H1 (cell line): ENCODE measurements around the gene HACD3. TPM values are rescaled to one million over a fixed set of nuclear protein-coding genes. Genes with fewer than 3 reads are reported as not detected.

Experiments
- BACH1 ChIP-seq: IDR thresholded peaks from 2 replicates; pipeline ENCODE4 v1.6.1; 2012; ENCODE audit warnings: low read length, improper control_type of control experiment
- CHD7 ChIP-seq: fragments of 300-600 bp; sonication (generic); IDR thresholded peaks from 2 replicates; pipeline ENCODE4 v1.7.1; 2012; ENCODE audit warnings: low read length, moderate library complexity, mild to moderate bottlenecking, inconsistent platforms; ENCODE audit not compliant: insufficient replicate concordance
- EP300 ChIP-seq, 2 experiments: IDR thresholded peaks; 1 replicate in 1 of 2; 2 replicates in 1 of 2; pipeline ENCODE4 v1.6.1; 2011 to 2012; ENCODE audit warnings: low read depth in 2 of 2, low read length in 2 of 2, mild to moderate bottlenecking in 2 of 2, borderline replicate concordance in 1 of 2, inconsistent platforms in 1 of 2, moderate library complexity in 1 of 2
- NANOG ChIP-seq: IDR thresholded peaks from 2 replicates; pipeline ENCODE4 v1.6.1; 2011; ENCODE audit warnings: low read length, low read depth, mild to moderate bottlenecking, inconsistent platforms; ENCODE audit not compliant: insufficient read depth, poor library complexity, severe bottlenecking
- NRF1 ChIP-seq: IDR thresholded peaks from 2 replicates; pipeline ENCODE4 v1.6.1; 2011; ENCODE audit warnings: mild to moderate bottlenecking, low read depth, low read length, improper control_type of control experiment
- POU5F1 ChIP-seq: IDR thresholded peaks from 2 replicates; pipeline ENCODE4 v1.6.1; 2011; ENCODE audit warnings: low read depth, mild to moderate bottlenecking, low read length, moderate library complexity
- SRF ChIP-seq: IDR thresholded peaks from 2 replicates; pipeline ENCODE4 v1.6.1; 2011; ENCODE audit warnings: mild to moderate bottlenecking, low read depth, low read length, moderate library complexity
- TEAD4 ChIP-seq: IDR thresholded peaks from 2 replicates; pipeline ENCODE4 v1.6.1; 2012; ENCODE audit warnings: low read depth, low read length, inconsistent platforms, mixed read lengths
- ZNF274 ChIP-seq: IDR thresholded peaks from 2 replicates; pipeline ENCODE4 v1.7.0; 2012; ENCODE audit warnings: low read length, borderline replicate concordance; ENCODE audit errors: extremely low read depth
- polyA plus RNA-seq, 7 experiments: library from polyadenylated mRNA; depleted of rRNA in 3 of 7; stranded (reverse) in 5 of 7; unstranded in 2 of 7; fragments of >200 nt in 5 of 7; fragments of 200-250 nt in 2 of 7; gene quantifications; 1 replicate in 5 of 7; 2 replicates in 1 of 7; 4 replicates in 1 of 7; pipeline versions ENCODE4 v1.2.1 to v1.2.3, GENCODE V29; 2011 to 2013; ENCODE audit warnings: missing spikeins in 2 of 7, mixed read lengths in 2 of 7
- total RNA-seq: library from RNA; stranded (reverse); fragmentation: NEBNext Ultra II Directional; extraction: Animal tissue kit (Norgen Biotek cat#: 25700); gene quantifications from 2 replicates; pipeline ENCODE4 v1.2.1, GENCODE V29; 2021

Gene HACD3
- total and polyA plus RNA-seq, 2 of the 8 experiments (the other 6 are each of a cell fraction or from before 2014, with no cell fraction given): 78.8 to 120 TPM

GRCh38 chr15:65484876-65485275 is 45.4 kb upstream of the HACD3 start (continued):
- TF ChIP-seq EP300 (IDR thresholded peaks at IDR 0.05; ENCODE audit: borderline replicate concordance in 1 of 2, low read depth in 2 of 2, low read length in 2 of 2) (no peak), BACH1 (no peak), POU5F1 (no peak), NANOG (no peak), CHD7 (no peak), TEAD4 (no peak), SRF (no peak), NRF1 (no peak), ZNF274 (no peak)
